RWPE2 (cell line): ENCODE results near the gene RIC8A.
A peak's percentile ranks its signal among the peaks of the same experiment; 100 is the strongest.

ENCODE experiments used
- ATAC-seq: fragments of 200-7000 bp; cut with Tn5 transposase; 3 replicates; pipeline ENCODE4 v1.9.1; 2021; ENCODE audit warnings: low read depth
- DNase-seq: peaks from one replicate; pipeline ENCODE4 v3.0.0-alpha.2; 2020; ENCODE audit warnings: low spot score
- H3K27ac ChIP-seq: fragments of 450-650 bp; 2 replicates; pipeline ENCODE4 v1.5.1; 2017; ENCODE audit warnings: mild to moderate bottlenecking; ENCODE audit not compliant: poor library complexity, severe bottlenecking
- H3K27me3 ChIP-seq: fragments of 250-450 bp; sonication (Bioruptor Pico); 2 replicates; pipeline ENCODE4 v1.5.1; 2021; ENCODE audit warnings: mild to moderate bottlenecking, moderate library complexity; ENCODE audit not compliant: insufficient read depth, poor library complexity, severe bottlenecking
- H3K36me3 ChIP-seq: fragments of 250-450 bp; sonication (Bioruptor Pico); 2 replicates; pipeline ENCODE4 v1.5.1; 2020; ENCODE audit warnings: low read depth, mild to moderate bottlenecking, moderate library complexity
- H3K4me1 ChIP-seq: fragments of 250-450 bp; sonication (Bioruptor Pico); 2 replicates; pipeline ENCODE4 v1.5.1; 2021; ENCODE audit warnings: mild to moderate bottlenecking, moderate library complexity; ENCODE audit not compliant: insufficient read depth, poor library complexity, severe bottlenecking
- H3K4me3 ChIP-seq: fragments of 250-450 bp; sonication (Bioruptor Pico); 2 replicates; pipeline ENCODE4 v1.5.1; 2021; ENCODE audit warnings: mild to moderate bottlenecking, moderate library complexity; ENCODE audit not compliant: severe bottlenecking
- H3K9me3 ChIP-seq: fragments of 250-450 bp; sonication (Bioruptor Pico); 2 replicates; pipeline ENCODE4 v1.5.1; 2021; ENCODE audit warnings: mild to moderate bottlenecking, moderate library complexity; ENCODE audit not compliant: severe bottlenecking
- CTCF ChIP-seq: fragments of 450-650 bp; IDR thresholded peaks from one replicate; pipeline ENCODE4 v1.5.1; 2017; ENCODE audit warnings: mild to moderate bottlenecking, moderate library complexity; ENCODE audit not compliant: poor library complexity, severe bottlenecking

RIC8A gene

GRCh38 chr11:250740-251299 is 43.3 kb downstream of the RIC8A start:
- H3K9me3 ChIP-seq = no peaks in the 10 kb centered on the region
- no peak overlapping the region for H3K27ac ChIP-seq
- peak; percentile 34 for TF ChIP-seq CTCF
- DNase-seq = no peak
- no peaks in the 10 kb centered on the region for H3K27me3 ChIP-seq
- no peak overlapping the region for H3K4me3 ChIP-seq
- H3K36me3 ChIP-seq = peaks cover 61% of the 10 kb centered on the region
- H3K4me1 ChIP-seq = no peaks in the 10 kb centered on the region
- ATAC-seq = no peak

GRCh38 chr11:251550-251949 is 44.0 kb downstream of the RIC8A start:
- H3K27me3 ChIP-seq = no peaks in the 10 kb centered on the region
- H3K9me3 ChIP-seq = no peaks in the 10 kb centered on the region
- no peak for TF ChIP-seq CTCF
- H3K27ac ChIP-seq = no peak overlapping the region
- no peaks in the 10 kb centered on the region for H3K4me1 ChIP-seq
- H3K36me3 ChIP-seq = peaks cover 54% of the 10 kb centered on the region
- no peak overlapping the region for H3K4me3 ChIP-seq
- DNase-seq (no peak), ATAC-seq (no peak)

GRCh38 chr11:252666-253065 is 45.2 kb downstream of the RIC8A start:
- peaks cover 43% of the 10 kb centered on the region for H3K36me3 ChIP-seq
- TF ChIP-seq CTCF = no peak

GRCh38 chr11:253160-253885 is 45.8 kb downstream of the RIC8A start:
- Histone ChIP-seq H3K9me3 (no peaks in the 10 kb centered on the region), H3K27ac (no peak overlapping the region), H3K4me1 (no peaks in the 10 kb centered on the region), H3K4me3 (no peak overlapping the region), H3K36me3 (peaks cover 36% of the 10 kb centered on the region), H3K27me3 (no peaks in the 10 kb centered on the region)
- DNase-seq (no peak), ATAC-seq (0 out of 3 replicates have a peak, but pooled peaks have one; percentile 29)
- no peak for TF ChIP-seq CTCF

More at GRCh38 chr11:252666-253065, 45.2 kb downstream of the RIC8A start:
- H3K4me3 ChIP-seq = no peak overlapping the region
- no peaks in the 10 kb centered on the region for H3K4me1 ChIP-seq
- H3K27ac ChIP-seq = no peak overlapping the region
- DNase-seq (no peak), ATAC-seq (no peak)
- no peaks in the 10 kb centered on the region for H3K27me3 ChIP-seq
- no peaks in the 10 kb centered on the region for H3K9me3 ChIP-seq

GRCh38 chr11:253886-254270 is 46.4 kb downstream of the RIC8A start:
- ATAC-seq = no peak
- no peaks in the 10 kb centered on the region for H3K4me1 ChIP-seq
- TF ChIP-seq CTCF = no peak
- H3K27ac ChIP-seq = no peak overlapping the region
- no peaks in the 10 kb centered on the region for H3K27me3 ChIP-seq
- no peak for DNase-seq
- no peak overlapping the region for H3K4me3 ChIP-seq
- no peaks in the 10 kb centered on the region for H3K9me3 ChIP-seq
- H3K36me3 ChIP-seq = peaks cover 31% of the 10 kb centered on the region
